Measurements from ENCODE around the gene PECR.

GRCh38 chr2:216049452-216049851 is 32.2 kb downstream of the PECR start:
- TF ChIP-seq POLR2A (IDR thresholded peaks at IDR 0.05; ENCODE audit: low read depth, low read length) (no peak), POLR2AphosphoS5 (IDR thresholded peaks at IDR 0.05; ENCODE audit: low read depth, low read length) (no peak), TAF1 (IDR thresholded peaks at IDR 0.05; ENCODE audit: low read depth, low read length) (no peak), POU2F2 (IDR thresholded peaks at IDR 0.05; ENCODE audit: low read depth, low read length) (no peak)
